Hepatocyte (in vitro differentiated cells): ENCODE data around the gene ZNF416. TPM values are rescaled to one million over a fixed set of nuclear protein-coding genes. Genes with fewer than 3 reads are reported as not detected.

Source experiments
- DNase-seq: peaks from one replicate; pipeline ENCODE4 v3.0.0-alpha.2; 2016; ENCODE audit warnings: low spot score
- H2AFZ ChIP-seq: fragments of 200-600 bp; sonication (generic); 2 replicates; pipeline ENCODE4 v1.6.0; 2016; ENCODE audit warnings: antibody characterized with exemption, mild to moderate bottlenecking
- H3K27ac ChIP-seq: fragments of 200-600 bp; sonication (generic); 2 replicates; pipeline ENCODE4 v1.5.1; 2016; ENCODE audit warnings: mild to moderate bottlenecking
- H3K27me3 ChIP-seq: fragments of 200-600 bp; sonication (generic); 2 replicates; pipeline ENCODE4 v1.6.1; 2016
- H3K36me3 ChIP-seq: fragments of 200-600 bp; sonication (generic); replicated peaks from 2 replicates; pipeline ENCODE4 v1.5.1; 2016; ENCODE audit warnings: low read depth; ENCODE audit not compliant: insufficient read depth
- H3K4me1 ChIP-seq: fragments of 200-600 bp; sonication (generic); 2 replicates; pipeline ENCODE4 v1.5.1; 2016; ENCODE audit warnings: mild to moderate bottlenecking, moderate library complexity; ENCODE audit not compliant: insufficient read depth
- H3K4me2 ChIP-seq: fragments of 200-600 bp; sonication (generic); 2 replicates; pipeline ENCODE4 v1.6.0; 2016
- H3K4me3 ChIP-seq: fragments of 200-600 bp; sonication (generic); 2 replicates; pipeline ENCODE4 v1.5.1; 2016; ENCODE audit warnings: mild to moderate bottlenecking
- H3K79me2 ChIP-seq: fragments of 200-600 bp; sonication (generic); 2 replicates; pipeline ENCODE4 v1.6.0; 2017; ENCODE audit warnings: mild to moderate bottlenecking
- H3K9me2 ChIP-seq: fragments of 200-600 bp; sonication (generic); replicated peaks from 2 replicates; pipeline ENCODE4 v1.6.0; 2017; ENCODE audit warnings: mild to moderate bottlenecking; ENCODE audit not compliant: insufficient read depth
- H3K9me3 ChIP-seq: fragments of 200-600 bp; sonication (generic); 2 replicates; pipeline ENCODE4 v1.5.1; 2016; ENCODE audit warnings: low read depth, mild to moderate bottlenecking
- H4K20me1 ChIP-seq: fragments of 200-600 bp; sonication (generic); 2 replicates; pipeline ENCODE4 v1.6.0; 2016; ENCODE audit warnings: mild to moderate bottlenecking; ENCODE audit not compliant: insufficient read depth, poor library complexity, severe bottlenecking
- CTCF ChIP-seq: fragments of 200-600 bp; sonication (generic); IDR thresholded peaks from 2 replicates; pipeline ENCODE4 v1.5.1; 2016; ENCODE audit warnings: antibody characterized with exemption, mild to moderate bottlenecking; ENCODE audit not compliant: poor library complexity
- EZH2 ChIP-seq: fragments of 200-600 bp; sonication (generic); IDR thresholded peaks from 2 replicates; pipeline ENCODE4 v1.6.1; 2016; ENCODE audit warnings: antibody characterized with exemption, mild to moderate bottlenecking, borderline replicate concordance
- EZH2phosphoT487 ChIP-seq: fragments of 200-600 bp; sonication (generic); IDR thresholded peaks from one replicate; pipeline ENCODE4 v1.6.1; 2018; ENCODE audit warnings: antibody characterized with exemption, mild to moderate bottlenecking, low read depth, moderate library complexity; ENCODE audit not compliant: unreplicated experiment, severe bottlenecking
- WGBS: methylation state at CpG from one replicate; pipeline ENCODE4 v1.1.6; 2016; ENCODE audit warnings: low lambda C conversion rate; ENCODE audit errors: missing lambda C conversion rate; 5-methylcytosine and 5-hydroxymethylcytosine counted together
- polyA plus RNA-seq: library from polyadenylated mRNA; unstranded; fragments of >200 nt; fragmentation: Nextera tagmentation; extraction: Ambion mirVana; gene quantifications from 2 replicates; pipeline ENCODE4 v1.2.1, GENCODE V29; 2016
- total RNA-seq: library from RNA; depleted of rRNA; stranded (reverse); fragments of >200 nt; gene quantifications from 2 replicates; pipeline ENCODE4 v1.2.3, GENCODE V29; 2014

Gene ZNF416
- total and polyA plus RNA-seq, 2 experiments from 2014 or later, result 1.9 to 4.7 TPM

DNA sequence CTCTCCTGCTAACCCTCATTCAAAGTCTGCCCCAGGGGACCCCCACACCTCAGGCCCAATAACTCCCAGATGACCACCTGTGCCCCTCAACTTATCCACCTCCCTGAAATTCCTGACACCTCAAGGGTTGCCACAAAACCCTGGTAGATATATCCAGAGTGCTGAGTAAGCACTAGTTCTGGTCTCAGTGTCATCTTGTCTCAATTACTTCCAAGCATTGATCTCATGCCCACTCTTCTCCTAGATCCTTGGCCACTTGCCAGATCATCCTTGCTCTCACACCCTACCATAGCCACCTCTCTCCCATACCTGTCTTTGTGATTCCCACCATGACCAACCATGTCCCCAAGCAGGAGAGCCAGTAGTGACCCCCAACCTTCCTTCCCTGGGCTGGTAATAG is 2.0 kb downstream of the ZNF416 start:
- H3K9me3 ChIP-seq, result peaks cover 41% of the 10 kb centered on the region

GRCh38 chr19:57572415-57572947 is 6.2 kb downstream of the ZNF416 start:
- Histone ChIP-seq H3K27me3 (no peaks in the 10 kb centered on the region), H3K36me3 (peaks cover 21% of the 10 kb centered on the region), H3K9me2 (no peaks in the 10 kb centered on the region), H3K4me2 (no peak overlapping the region), H3K9me3 (peaks cover 42% of the 10 kb centered on the region), H3K4me1 (peaks cover 1% of the 10 kb centered on the region), H3K79me2 (peaks cover 13% of the 10 kb centered on the region), H3K4me3 (no peak overlapping the region), H2AFZ (no peak overlapping the region), H3K27ac (no peak overlapping the region), H4K20me1 (no peaks in the 10 kb centered on the region)
- WGBS, result 97% methylated on average over 3 of the region's 3 CpGs
- TF ChIP-seq CTCF, result no peak
- TF ChIP-seq EZH2, result no peak
- no peak for TF ChIP-seq EZH2phosphoT487
- no peak for DNase-seq

More for the DNA sequence above, 2.0 kb downstream of the ZNF416 start:
- TF ChIP-seq EZH2phosphoT487, result no peak
- TF ChIP-seq CTCF, result no peak
- no peak for TF ChIP-seq EZH2
- Histone ChIP-seq H3K9me2 (no peaks in the 10 kb centered on the region), H2AFZ (no peak overlapping the region), H3K4me2 (no peak overlapping the region), H4K20me1 (no peaks in the 10 kb centered on the region), H3K4me3 (no peak overlapping the region), H3K36me3 (peaks cover 20% of the 10 kb centered on the region), H3K27me3 (no peaks in the 10 kb centered on the region), H3K79me2 (peaks cover 23% of the 10 kb centered on the region), H3K4me1 (peaks cover 9% of the 10 kb centered on the region), H3K27ac (no peak overlapping the region)
- DNase-seq, result no peak

- Histone ChIP-seq H3K27ac (no peak overlapping the region), H2AFZ (no peak overlapping the region), H3K4me1 (no peaks in the 10 kb centered on the region), H3K4me3 (no peak overlapping the region), H3K9me3 (peaks cover 40% of the 10 kb centered on the region), H4K20me1 (no peaks in the 10 kb centered on the region), H3K79me2 (no peaks in the 10 kb centered on the region), H3K36me3 (peaks cover 21% of the 10 kb centered on the region), H3K9me2 (no peaks in the 10 kb centered on the region), H3K27me3 (no peaks in the 10 kb centered on the region), H3K4me2 (no peak overlapping the region)
- DNase-seq, result no peak
- no peak for TF ChIP-seq CTCF
Measured at GRCh38 chr19:57570707-57571106, 8.0 kb downstream of the ZNF416 start.
